ENCODE data around the gene MCAM.

MCAM gene

DNA sequence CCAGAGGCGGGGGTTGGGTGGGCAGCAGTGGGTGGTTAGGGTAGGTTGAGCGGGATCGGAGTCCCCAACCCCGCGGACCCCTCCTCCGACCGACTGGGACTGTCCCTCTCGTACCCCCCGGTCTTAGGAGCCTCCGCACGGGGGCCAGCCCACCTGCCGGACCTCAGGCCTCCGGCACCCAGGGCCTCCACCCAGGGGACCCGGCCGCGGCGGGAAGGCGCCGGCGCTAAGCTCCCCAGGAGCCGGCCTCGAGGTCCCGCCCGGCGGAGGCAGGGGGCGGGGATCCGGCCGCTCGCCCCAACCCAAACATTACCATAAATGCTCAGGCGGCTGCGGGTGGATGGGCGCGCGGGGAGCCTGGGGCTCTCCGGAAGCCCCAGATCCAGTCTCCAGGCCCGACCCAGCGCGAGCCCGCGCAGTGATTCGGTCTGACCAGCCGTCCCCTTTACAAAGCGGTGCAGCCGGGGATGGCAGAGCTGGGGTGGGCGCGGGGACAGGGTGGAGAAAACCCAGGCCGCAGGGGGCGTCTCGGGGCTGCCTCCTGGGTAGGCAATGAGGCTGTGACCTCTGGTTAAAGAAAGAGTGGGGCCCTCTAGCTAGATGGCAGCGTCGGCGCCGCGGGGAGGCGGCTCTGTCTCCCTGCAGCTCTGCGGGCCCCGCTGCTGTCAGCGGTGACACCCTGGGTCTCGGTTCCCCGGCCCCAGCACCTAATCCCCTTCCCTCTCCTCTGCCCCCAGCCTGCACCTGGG, 4.0 kb upstream of the MCAM start:
- TF ChIP-seq TAF1 (IDR thresholded peaks at IDR 0.05; ENCODE audit: borderline replicate concordance, insufficient read depth, low read length) (no peak), SIN3A (IDR thresholded peaks at IDR 0.05; ENCODE audit: borderline replicate concordance, insufficient read depth, low read length) (no peak), FOXP2 (optimal IDR thresholded peaks at IDR 0.05; ENCODE audit: borderline replicate concordance, extremely low read depth, extremely low read length, insufficient read depth) (no peak), POLR2AphosphoS5 (IDR thresholded peaks at IDR 0.05; ENCODE audit: low read depth, low read length) (no peak)
- TF ChIP-seq, protein P1, sequence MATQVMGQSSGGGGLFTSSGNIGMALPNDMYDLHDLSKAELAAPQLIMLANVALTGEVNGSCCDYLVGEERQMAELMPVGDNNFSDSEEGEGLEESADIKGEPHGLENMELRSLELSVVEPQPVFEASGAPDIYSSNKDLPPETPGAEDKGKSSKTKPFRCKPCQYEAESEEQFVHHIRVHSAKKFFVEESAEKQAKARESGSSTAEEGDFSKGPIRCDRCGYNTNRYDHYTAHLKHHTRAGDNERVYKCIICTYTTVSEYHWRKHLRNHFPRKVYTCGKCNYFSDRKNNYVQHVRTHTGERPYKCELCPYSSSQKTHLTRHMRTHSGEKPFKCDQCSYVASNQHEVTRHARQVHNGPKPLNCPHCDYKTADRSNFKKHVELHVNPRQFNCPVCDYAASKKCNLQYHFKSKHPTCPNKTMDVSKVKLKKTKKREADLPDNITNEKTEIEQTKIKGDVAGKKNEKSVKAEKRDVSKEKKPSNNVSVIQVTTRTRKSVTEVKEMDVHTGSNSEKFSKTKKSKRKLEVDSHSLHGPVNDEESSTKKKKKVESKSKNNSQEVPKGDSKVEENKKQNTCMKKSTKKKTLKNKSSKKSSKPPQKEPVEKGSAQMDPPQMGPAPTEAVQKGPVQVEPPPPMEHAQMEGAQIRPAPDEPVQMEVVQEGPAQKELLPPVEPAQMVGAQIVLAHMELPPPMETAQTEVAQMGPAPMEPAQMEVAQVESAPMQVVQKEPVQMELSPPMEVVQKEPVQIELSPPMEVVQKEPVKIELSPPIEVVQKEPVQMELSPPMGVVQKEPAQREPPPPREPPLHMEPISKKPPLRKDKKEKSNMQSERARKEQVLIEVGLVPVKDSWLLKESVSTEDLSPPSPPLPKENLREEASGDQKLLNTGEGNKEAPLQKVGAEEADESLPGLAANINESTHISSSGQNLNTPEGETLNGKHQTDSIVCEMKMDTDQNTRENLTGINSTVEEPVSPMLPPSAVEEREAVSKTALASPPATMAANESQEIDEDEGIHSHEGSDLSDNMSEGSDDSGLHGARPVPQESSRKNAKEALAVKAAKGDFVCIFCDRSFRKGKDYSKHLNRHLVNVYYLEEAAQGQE (IDR thresholded peaks at IDR 0.05; ENCODE audit: insufficient read depth in 1 of 2, low read depth in 2 of 2, low read length in 2 of 2) = no peak

DNA sequence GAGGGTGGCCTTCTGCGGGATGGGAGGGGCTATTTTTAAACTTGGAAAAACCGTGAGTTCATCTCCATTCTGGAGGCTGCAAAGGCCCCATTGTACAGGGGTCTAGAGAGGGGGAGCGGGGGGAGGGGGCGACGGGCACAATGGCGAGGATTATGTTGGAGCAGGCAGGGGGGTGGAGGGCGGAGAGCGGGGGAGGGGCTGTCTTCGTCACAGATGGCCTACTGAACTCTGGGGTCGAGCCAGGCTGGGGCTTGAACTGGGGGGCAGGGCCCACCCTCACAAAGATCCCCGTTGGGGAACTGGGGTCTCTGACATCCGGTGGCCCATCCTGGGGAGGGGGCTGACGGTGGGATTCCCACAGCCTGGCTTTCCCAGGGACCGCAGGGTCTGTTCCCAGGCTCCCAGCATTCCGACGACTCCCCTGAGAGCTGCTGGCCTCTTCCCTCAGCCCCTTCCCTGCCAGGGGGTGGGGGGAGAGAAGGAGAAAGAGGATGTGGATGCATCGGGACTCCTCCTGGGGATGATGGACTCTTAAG, 3.4 kb upstream of the MCAM start:
- TF ChIP-seq FOXP2 (optimal IDR thresholded peaks at IDR 0.05; ENCODE audit: borderline replicate concordance, extremely low read depth, extremely low read length, insufficient read depth) = no peak
- no peak for TF ChIP-seq TAF1 (IDR thresholded peaks at IDR 0.05; ENCODE audit: borderline replicate concordance, insufficient read depth, low read length)
- TF ChIP-seq, protein P1 (IDR thresholded peaks at IDR 0.05; ENCODE audit: insufficient read depth in 1 of 2, low read depth in 2 of 2, low read length in 2 of 2) = no peak
- TF ChIP-seq SIN3A (IDR thresholded peaks at IDR 0.05; ENCODE audit: borderline replicate concordance, insufficient read depth, low read length) = no peak
- TF ChIP-seq POLR2AphosphoS5 (IDR thresholded peaks at IDR 0.05; ENCODE audit: low read depth, low read length) = no peak

DNA sequence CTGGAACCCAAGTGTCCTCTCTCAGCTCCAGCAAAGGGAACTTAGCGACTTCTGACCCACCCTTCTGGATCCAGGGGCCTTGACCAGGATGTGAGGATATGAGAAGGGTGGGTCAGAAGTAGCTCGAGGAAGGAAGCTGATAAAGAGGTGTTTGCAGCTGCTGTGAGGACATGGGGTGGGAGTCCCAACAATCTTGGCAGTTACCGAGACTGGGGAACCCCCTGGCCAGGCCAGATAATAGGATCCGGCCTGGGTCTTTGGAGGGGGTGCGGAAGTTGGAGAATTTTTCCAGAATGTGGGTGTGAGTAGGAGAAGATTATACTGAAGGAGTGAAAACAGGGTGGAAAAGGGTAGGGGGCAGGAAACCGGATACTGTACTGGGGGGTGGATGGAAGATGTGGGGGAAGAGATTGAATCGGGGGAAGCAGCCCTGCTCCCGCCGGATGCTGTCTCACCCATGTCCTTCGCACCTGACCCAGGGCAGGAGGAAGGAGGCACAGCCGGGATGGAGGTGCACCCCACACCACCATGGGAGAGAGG, 2.8 kb upstream of the MCAM start:
- TF ChIP-seq TAF1 (IDR thresholded peaks at IDR 0.05; ENCODE audit: borderline replicate concordance, insufficient read depth, low read length) (no peak), SIN3A (IDR thresholded peaks at IDR 0.05; ENCODE audit: borderline replicate concordance, insufficient read depth, low read length) (no peak), POLR2AphosphoS5 (IDR thresholded peaks at IDR 0.05; ENCODE audit: low read depth, low read length) (no peak), FOXP2 (optimal IDR thresholded peaks at IDR 0.05; ENCODE audit: borderline replicate concordance, extremely low read depth, extremely low read length, insufficient read depth) (no peak)
- TF ChIP-seq, protein P1 (IDR thresholded peaks at IDR 0.05; ENCODE audit: insufficient read depth in 1 of 2, low read depth in 2 of 2, low read length in 2 of 2) = no peak

DNA sequence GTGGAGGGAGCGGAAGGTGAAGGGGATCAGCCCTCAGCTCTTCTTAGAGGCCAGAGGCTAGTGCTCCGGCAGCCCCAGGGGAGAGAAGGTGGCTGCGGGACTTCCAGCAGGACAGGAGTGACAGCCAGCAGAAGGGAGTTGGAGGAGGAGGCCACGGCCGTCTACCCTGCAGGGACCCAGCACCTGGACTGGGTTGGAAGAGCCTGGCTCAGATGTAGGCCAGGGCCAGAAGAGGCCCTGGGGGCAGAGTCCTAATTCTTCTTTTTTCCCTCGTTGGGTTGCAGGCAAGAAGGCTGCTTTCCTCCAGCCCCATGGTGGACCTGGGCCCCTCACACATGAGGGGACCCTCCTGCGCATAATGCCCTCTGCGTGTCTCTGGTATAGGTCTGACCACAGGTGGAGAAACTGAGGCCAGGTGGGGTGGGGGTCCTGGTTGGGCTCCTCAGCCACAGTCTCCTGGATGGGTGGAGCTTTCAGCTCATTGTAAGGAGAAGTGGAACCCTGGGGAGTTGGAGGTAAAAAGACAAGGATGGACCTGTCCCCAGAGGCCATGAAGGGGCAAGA, 2.3 kb upstream of the MCAM start:
- TF ChIP-seq FOXP2 (optimal IDR thresholded peaks at IDR 0.05; ENCODE audit: borderline replicate concordance, extremely low read depth, extremely low read length, insufficient read depth) (no peak), POLR2AphosphoS5 (IDR thresholded peaks at IDR 0.05; ENCODE audit: low read depth, low read length) (no peak), TAF1 (IDR thresholded peaks at IDR 0.05; ENCODE audit: borderline replicate concordance, insufficient read depth, low read length) (no peak), SIN3A (IDR thresholded peaks at IDR 0.05; ENCODE audit: borderline replicate concordance, insufficient read depth, low read length) (no peak)
- TF ChIP-seq, protein P1 (IDR thresholded peaks at IDR 0.05; ENCODE audit: insufficient read depth in 1 of 2, low read depth in 2 of 2, low read length in 2 of 2) = no peak

Data from PFSK-1 (cell line).